GM23338 (cell line): ENCODE measurements around the gene DVL2. TPM values are rescaled to one million over a fixed set of nuclear protein-coding genes. Genes with fewer than 3 reads are reported as not detected.
A peak's percentile ranks its signal among the peaks of the same experiment; 100 is the strongest.

Experiments used
- ATAC-seq: fragments of 200-7000 bp; cut with Tn5 transposase; 3 replicates; pipeline ENCODE4 v1.9.1; 2020
- DNase-seq: peaks from one replicate; pipeline ENCODE4 v3.0.0-alpha.2; 2015; ENCODE audit warnings: low spot score
- H2AFZ ChIP-seq: fragments of 200-600 bp; sonication (generic); 2 replicates; pipeline ENCODE4 v1.8.0; 2016; ENCODE audit warnings: antibody characterized with exemption, mild to moderate bottlenecking, moderate library complexity
- H3F3A ChIP-seq: fragments of 200-600 bp; sonication (generic); replicated peaks from 2 replicates; pipeline ENCODE4 v1.8.0; 2017; ENCODE audit warnings: antibody characterized with exemption, mixed run types, low read depth
- H3K27ac ChIP-seq: fragments of 200-600 bp; sonication (generic); 2 replicates; pipeline ENCODE4 v1.6.1; 2016; ENCODE audit warnings: low read depth
- H3K27me3 ChIP-seq: fragments of 200-600 bp; sonication (generic); 2 replicates; pipeline ENCODE4 v1.8.0; 2016; ENCODE audit warnings: mild to moderate bottlenecking, mixed run types, moderate library complexity; ENCODE audit not compliant: insufficient read depth
- H3K36me3 ChIP-seq: fragments of 200-600 bp; sonication (generic); 2 replicates; pipeline ENCODE4 v1.8.0; 2016; ENCODE audit warnings: mild to moderate bottlenecking; ENCODE audit not compliant: insufficient read depth
- H3K4me1 ChIP-seq: fragments of 200-600 bp; sonication (generic); 2 replicates; pipeline ENCODE4 v1.8.0; 2016; ENCODE audit warnings: mild to moderate bottlenecking, moderate library complexity; ENCODE audit not compliant: insufficient read depth
- H3K4me2 ChIP-seq: fragments of 200-600 bp; sonication (generic); 2 replicates; pipeline ENCODE4 v1.7.1; 2017; ENCODE audit warnings: mixed run types
- H3K4me3 ChIP-seq: fragments of 200-600 bp; sonication (generic); 2 replicates; pipeline ENCODE4 v1.6.1; 2016; ENCODE audit warnings: mixed run types
- H3K79me2 ChIP-seq: fragments of 200-600 bp; sonication (generic); replicated peaks from 2 replicates; pipeline ENCODE4 v1.8.0; 2017; ENCODE audit warnings: mild to moderate bottlenecking; ENCODE audit not compliant: insufficient read depth
- H3K9me2 ChIP-seq: fragments of 200-600 bp; sonication (generic); 2 replicates; pipeline ENCODE4 v1.8.0; 2017; ENCODE audit not compliant: insufficient read depth
- H4K20me1 ChIP-seq: fragments of 200-600 bp; sonication (generic); replicated peaks from 2 replicates; pipeline ENCODE4 v1.8.0; 2017; ENCODE audit warnings: mild to moderate bottlenecking; ENCODE audit not compliant: insufficient read depth
- H3K27ac Mint-ChIP-seq: 2 replicates; pipeline ENCODE4 v1.8.0; 2020; ENCODE audit warnings: inconsistent platforms, mild to moderate bottlenecking, moderate library complexity, mixed read lengths
- H3K27me3 Mint-ChIP-seq: 3 replicates; pipeline ENCODE4 v1.8.0; 2022; ENCODE audit warnings: low read depth, mild to moderate bottlenecking, moderate library complexity, mixed read lengths, inconsistent platforms; ENCODE audit not compliant: insufficient read depth, poor library complexity
- H3K36me3 Mint-ChIP-seq: 3 replicates; pipeline ENCODE4 v1.8.0; 2021; ENCODE audit warnings: low read depth, mild to moderate bottlenecking, inconsistent platforms, moderate library complexity, mixed read lengths
- H3K4me1 Mint-ChIP-seq: 3 replicates; pipeline ENCODE4 v1.8.0; 2020; ENCODE audit warnings: mild to moderate bottlenecking, inconsistent platforms, mixed read lengths
- H3K4me3 Mint-ChIP-seq: 3 replicates; pipeline ENCODE4 v1.8.0; 2021; ENCODE audit warnings: moderate library complexity, mild to moderate bottlenecking, inconsistent platforms, mixed read lengths
- H3K9me3 Mint-ChIP-seq: 3 replicates; pipeline ENCODE4 v1.8.0; 2020; ENCODE audit warnings: moderate library complexity, mild to moderate bottlenecking, inconsistent platforms, mixed read lengths
- CREB1 ChIP-seq: fragments of 250-450 bp; sonication (Bioruptor Pico); IDR thresholded peaks from 2 replicates; pipeline ENCODE4 v1.5.0; 2020; ENCODE audit warnings: low read depth, mild to moderate bottlenecking, moderate library complexity
- EZH2phosphoT487 ChIP-seq: fragments of 200-600 bp; sonication (generic); IDR thresholded peaks from one replicate; pipeline ENCODE4 v1.8.1; 2018; ENCODE audit warnings: antibody characterized with exemption; ENCODE audit not compliant: unreplicated experiment
- JUNB ChIP-seq: IDR thresholded peaks from one replicate; pipeline ENCODE4 v1.6.1; 2016; ENCODE audit warnings: antibody characterized with exemption; ENCODE audit not compliant: unreplicated experiment
- NANOG ChIP-seq: IDR thresholded peaks from 2 replicates; pipeline ENCODE4 v1.6.1; 2016; ENCODE audit warnings: antibody characterized with exemption, borderline replicate concordance
- POLR2AphosphoS5 ChIP-seq: IDR thresholded peaks from 2 replicates; pipeline ENCODE4 v1.6.1; 2016; ENCODE audit warnings: antibody characterized with exemption, low read depth
- ZNF331 ChIP-seq: fragments of 250-450 bp; sonication (Bioruptor Pico); IDR thresholded peaks from 2 replicates; pipeline ENCODE4 v1.5.0; 2020; ENCODE audit warnings: low read depth, mild to moderate bottlenecking, moderate library complexity
- polyA plus RNA-seq: library from polyadenylated mRNA; unstranded; fragments of >200 nt; fragmentation: Nextera tagmentation; extraction: Ambion mirVana; gene quantifications from 2 replicates; pipeline ENCODE4 v1.2.1, GENCODE V29; 2016
- total RNA-seq: library from RNA; depleted of rRNA; stranded (reverse); fragments of >200 nt; shearing (Covaris generic); gene quantifications from 2 replicates; pipeline ENCODE4 v1.2.3, GENCODE V29; 2014
- TF ChIP-seq, protein P1 (sequence below): IDR thresholded peaks from one replicate; pipeline ENCODE4 v1.6.1; 2018; ENCODE audit warnings: antibody characterized with exemption; ENCODE audit not compliant: unreplicated experiment
- TF ChIP-seq, protein P2 (sequence below), 2 experiments: fragments of 200-600 bp in 1 of 2; sonication (generic) in 1 of 2; conservative IDR thresholded peaks; 2 replicates each; pipeline versions ENCODE4 v1.5.1 to v1.6.1; 2016 to 2017; ENCODE audit warnings: antibody characterized with exemption in 2 of 2, low read depth in 2 of 2, mild to moderate bottlenecking in 2 of 2, moderate library complexity in 1 of 2

Gene DVL2
- total and polyA plus RNA-seq, 2 experiments from 2014 or later, result 19.7 to 80.6 TPM

DNA sequence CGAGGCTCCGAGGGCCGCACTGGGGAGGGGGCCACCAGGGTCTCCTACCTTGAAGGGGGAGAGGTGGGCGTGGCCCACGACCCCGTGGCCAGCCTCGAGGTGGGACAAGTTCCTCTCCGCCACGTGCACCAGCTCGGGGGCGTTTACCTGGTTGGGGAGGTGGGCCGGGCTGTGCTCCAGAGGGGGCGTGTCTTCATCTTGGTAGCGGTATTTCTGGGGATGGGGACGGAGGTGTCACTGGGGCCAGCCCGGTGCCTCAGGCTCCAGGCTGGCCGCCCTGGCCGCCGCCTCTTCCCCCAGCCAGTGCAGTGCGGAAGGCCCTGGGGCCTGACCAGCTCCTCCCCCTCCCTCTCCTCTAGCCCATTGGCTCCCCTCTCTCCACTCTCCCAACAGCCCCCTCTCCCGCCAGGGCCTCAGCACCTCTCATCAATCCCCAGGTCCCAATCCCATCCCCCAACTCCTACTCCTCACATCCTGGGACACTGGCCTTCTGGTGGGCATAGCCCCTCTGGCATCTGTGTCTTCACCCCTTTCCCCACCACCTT is 26.2 kb downstream of the DVL2 start:
- TF ChIP-seq, protein P1, sequence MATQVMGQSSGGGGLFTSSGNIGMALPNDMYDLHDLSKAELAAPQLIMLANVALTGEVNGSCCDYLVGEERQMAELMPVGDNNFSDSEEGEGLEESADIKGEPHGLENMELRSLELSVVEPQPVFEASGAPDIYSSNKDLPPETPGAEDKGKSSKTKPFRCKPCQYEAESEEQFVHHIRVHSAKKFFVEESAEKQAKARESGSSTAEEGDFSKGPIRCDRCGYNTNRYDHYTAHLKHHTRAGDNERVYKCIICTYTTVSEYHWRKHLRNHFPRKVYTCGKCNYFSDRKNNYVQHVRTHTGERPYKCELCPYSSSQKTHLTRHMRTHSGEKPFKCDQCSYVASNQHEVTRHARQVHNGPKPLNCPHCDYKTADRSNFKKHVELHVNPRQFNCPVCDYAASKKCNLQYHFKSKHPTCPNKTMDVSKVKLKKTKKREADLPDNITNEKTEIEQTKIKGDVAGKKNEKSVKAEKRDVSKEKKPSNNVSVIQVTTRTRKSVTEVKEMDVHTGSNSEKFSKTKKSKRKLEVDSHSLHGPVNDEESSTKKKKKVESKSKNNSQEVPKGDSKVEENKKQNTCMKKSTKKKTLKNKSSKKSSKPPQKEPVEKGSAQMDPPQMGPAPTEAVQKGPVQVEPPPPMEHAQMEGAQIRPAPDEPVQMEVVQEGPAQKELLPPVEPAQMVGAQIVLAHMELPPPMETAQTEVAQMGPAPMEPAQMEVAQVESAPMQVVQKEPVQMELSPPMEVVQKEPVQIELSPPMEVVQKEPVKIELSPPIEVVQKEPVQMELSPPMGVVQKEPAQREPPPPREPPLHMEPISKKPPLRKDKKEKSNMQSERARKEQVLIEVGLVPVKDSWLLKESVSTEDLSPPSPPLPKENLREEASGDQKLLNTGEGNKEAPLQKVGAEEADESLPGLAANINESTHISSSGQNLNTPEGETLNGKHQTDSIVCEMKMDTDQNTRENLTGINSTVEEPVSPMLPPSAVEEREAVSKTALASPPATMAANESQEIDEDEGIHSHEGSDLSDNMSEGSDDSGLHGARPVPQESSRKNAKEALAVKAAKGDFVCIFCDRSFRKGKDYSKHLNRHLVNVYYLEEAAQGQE, result no peak
- TF ChIP-seq, protein P2, sequence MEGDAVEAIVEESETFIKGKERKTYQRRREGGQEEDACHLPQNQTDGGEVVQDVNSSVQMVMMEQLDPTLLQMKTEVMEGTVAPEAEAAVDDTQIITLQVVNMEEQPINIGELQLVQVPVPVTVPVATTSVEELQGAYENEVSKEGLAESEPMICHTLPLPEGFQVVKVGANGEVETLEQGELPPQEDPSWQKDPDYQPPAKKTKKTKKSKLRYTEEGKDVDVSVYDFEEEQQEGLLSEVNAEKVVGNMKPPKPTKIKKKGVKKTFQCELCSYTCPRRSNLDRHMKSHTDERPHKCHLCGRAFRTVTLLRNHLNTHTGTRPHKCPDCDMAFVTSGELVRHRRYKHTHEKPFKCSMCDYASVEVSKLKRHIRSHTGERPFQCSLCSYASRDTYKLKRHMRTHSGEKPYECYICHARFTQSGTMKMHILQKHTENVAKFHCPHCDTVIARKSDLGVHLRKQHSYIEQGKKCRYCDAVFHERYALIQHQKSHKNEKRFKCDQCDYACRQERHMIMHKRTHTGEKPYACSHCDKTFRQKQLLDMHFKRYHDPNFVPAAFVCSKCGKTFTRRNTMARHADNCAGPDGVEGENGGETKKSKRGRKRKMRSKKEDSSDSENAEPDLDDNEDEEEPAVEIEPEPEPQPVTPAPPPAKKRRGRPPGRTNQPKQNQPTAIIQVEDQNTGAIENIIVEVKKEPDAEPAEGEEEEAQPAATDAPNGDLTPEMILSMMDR (conservative IDR thresholded peaks at IDR 0.05; ENCODE audit: low read depth in 2 of 2), result 0 out of 4 replicates have a peak, but pooled peaks of 1 of the 2 experiments have one; percentile 0
- Histone ChIP-seq H3K36me3 (peaks cover 1% of the 10 kb centered on the region; the same call in 1 of the 2 replicates), H3K27me3 (no peaks in the 10 kb centered on the region), H3K27ac (peak overlapping the region; percentile 90; the same call in 1 of the 2 replicates), H3K4me3 (peak overlapping the region; percentile 67), H3F3A (peaks cover 22% of the 10 kb centered on the region), H3K4me1 (peaks cover 46% of the 10 kb centered on the region), H4K20me1 (peaks cover 10% of the 10 kb centered on the region), H3K9me2 (no peaks in the 10 kb centered on the region), H2AFZ (no peak overlapping the region), H3K4me2 (peak overlapping the region; percentile 80), H3K79me2 (peaks cover 54% of the 10 kb centered on the region)
- H3K36me3 Mint-ChIP-seq, result peaks cover 13% of the 10 kb centered on the region
- ATAC-seq, result peak; percentile 62
- H3K9me3 Mint-ChIP-seq, result no peaks in the 10 kb centered on the region; the same call in 2 of the 3 replicates
- H3K27me3 Mint-ChIP-seq, result peaks cover 14% of the 10 kb centered on the region
- H3K4me3 Mint-ChIP-seq, result peak overlapping the region; percentile 69
- peaks cover 65% of the 10 kb centered on the region for H3K4me1 Mint-ChIP-seq
- peak overlapping the region; percentile 57 for H3K27ac Mint-ChIP-seq
- DNase-seq, result peak; percentile 87

DNA sequence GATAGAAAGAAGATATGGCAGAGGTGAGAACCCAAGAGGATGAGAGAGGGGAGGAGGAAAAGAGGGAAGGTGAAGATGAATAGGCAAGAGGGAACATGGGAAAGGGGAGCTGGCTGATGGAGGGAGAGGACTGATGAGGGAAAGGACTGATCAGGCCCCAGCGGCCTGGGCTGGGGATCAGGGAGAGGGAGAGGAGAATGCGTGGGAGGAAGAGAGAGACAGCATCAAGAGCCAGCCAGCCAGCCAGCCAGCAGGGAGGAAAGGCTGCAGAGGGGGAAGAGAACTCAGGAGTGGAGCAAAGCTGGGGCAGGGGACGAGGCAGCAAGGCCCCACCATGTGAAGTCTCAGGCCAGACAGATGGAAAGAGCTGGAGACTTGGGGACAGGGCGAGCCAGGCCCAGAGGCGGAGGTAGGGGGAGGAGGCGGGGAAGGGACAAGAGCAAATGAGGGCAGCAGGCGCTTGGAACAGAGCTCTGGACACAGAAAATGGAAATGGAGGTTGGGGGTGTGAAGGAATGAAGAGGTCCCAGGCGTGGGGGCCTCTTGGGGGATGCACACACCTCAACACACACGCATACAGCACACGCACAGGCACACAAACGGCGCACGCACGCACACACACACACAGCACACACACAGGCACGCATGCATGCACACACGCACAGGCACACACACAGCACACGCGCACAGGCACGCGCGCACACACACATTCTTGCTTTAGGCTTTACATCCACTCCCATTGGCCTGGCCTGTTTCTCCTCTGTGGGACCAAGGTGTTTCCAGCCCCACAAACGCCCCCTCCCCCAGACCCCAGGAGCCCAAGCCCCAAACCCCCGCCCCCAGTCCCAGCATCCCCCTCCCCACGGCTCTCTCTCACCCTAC is 27.0 kb downstream of the DVL2 start:
- H3K27ac Mint-ChIP-seq, result peak overlapping the region; percentile 83; the same call in 1 of the 2 replicates
- Histone ChIP-seq H3K4me3 (peak overlapping the region; percentile 67), H4K20me1 (peaks cover 10% of the 10 kb centered on the region), H2AFZ (no peak overlapping the region), H3K36me3 (peaks cover 9% of the 10 kb centered on the region), H3K79me2 (peaks cover 47% of the 10 kb centered on the region), H3F3A (peaks cover 25% of the 10 kb centered on the region), H3K4me2 (peak overlapping the region; percentile 80), H3K27me3 (no peaks in the 10 kb centered on the region), H3K9me2 (no peaks in the 10 kb centered on the region), H3K27ac (no peak overlapping the region), H3K4me1 (peaks cover 43% of the 10 kb centered on the region)
- H3K4me3 Mint-ChIP-seq, result peak overlapping the region; percentile 69
- ATAC-seq (no peak), DNase-seq (no peak)
- peaks cover 63% of the 10 kb centered on the region for H3K4me1 Mint-ChIP-seq
- H3K9me3 Mint-ChIP-seq, result no peaks in the 10 kb centered on the region; the same call in 2 of the 3 replicates
- H3K36me3 Mint-ChIP-seq, result peaks cover 20% of the 10 kb centered on the region
- peaks cover 17% of the 10 kb centered on the region for H3K27me3 Mint-ChIP-seq
- TF ChIP-seq, protein P2 (conservative IDR thresholded peaks at IDR 0.05; ENCODE audit: low read depth in 2 of 2), result no peak
- TF ChIP-seq EZH2phosphoT487 (no peak), NANOG (no peak), CREB1 (CRISPR knock-in tag) (no peak), JUNB (no peak), ZNF331 (no peak), POLR2AphosphoS5 (no peak)
